ENCODE measurements around the gene EPHA8. TPM values are rescaled to one million over a fixed set of nuclear protein-coding genes. Genes with fewer than 3 reads are reported as not detected.

The EPHA8 gene
- total RNA-seq, 1 experiment from 2014 or later = not detected

- no peak for DNase-seq (ENCODE audit: low read depth)
- in situ Hi-C loops (cut with HindIII; ENCODE audit: low pct_unique_long_range_greater_than_20kb, low sequenced_read_pairs) = no loop called here
Observed at GRCh38 chr1:22533244-22533895, 29.9 kb upstream of the EPHA8 start.

GRCh38 chr1:22534951-22535350, 28.3 kb upstream of the EPHA8 start:
- DNase-seq (ENCODE audit: low read depth) = no peak
- in situ Hi-C loops (cut with HindIII; ENCODE audit: low pct_unique_long_range_greater_than_20kb, low sequenced_read_pairs) = no loop called here

- in situ Hi-C loops (cut with HindIII; ENCODE audit: low pct_unique_long_range_greater_than_20kb, low sequenced_read_pairs) = no loop called here
- no peak for DNase-seq (ENCODE audit: low read depth)
Observed at GRCh38 chr1:22535399-22535798, 27.9 kb upstream of the EPHA8 start.

GRCh38 chr1:22536506-22536905, 26.8 kb upstream of the EPHA8 start:
- DNase-seq (ENCODE audit: low read depth) = no peak
- in situ Hi-C loops (cut with HindIII; ENCODE audit: low pct_unique_long_range_greater_than_20kb, low sequenced_read_pairs) = no loop called here

- no peak for DNase-seq (ENCODE audit: low read depth)
- in situ Hi-C loops (cut with HindIII; ENCODE audit: low pct_unique_long_range_greater_than_20kb, low sequenced_read_pairs) = no loop called here
Observed at GRCh38 chr1:22537441-22538139, 25.7 kb upstream of the EPHA8 start.

GRCh38 chr1:22539510-22540118, 23.7 kb upstream of the EPHA8 start:
- in situ Hi-C loops (cut with HindIII; ENCODE audit: low pct_unique_long_range_greater_than_20kb, low sequenced_read_pairs) = no loop called here
- no peak for DNase-seq (ENCODE audit: low read depth)

GRCh38 chr1:22540337-22540736, 23.0 kb upstream of the EPHA8 start:
- no peak for DNase-seq (ENCODE audit: low read depth)
- in situ Hi-C loops (cut with HindIII; ENCODE audit: low pct_unique_long_range_greater_than_20kb, low sequenced_read_pairs) = no loop called here

GRCh38 chr1:22542886-22543285, 20.4 kb upstream of the EPHA8 start:
- in situ Hi-C loops (cut with HindIII; ENCODE audit: low pct_unique_long_range_greater_than_20kb, low sequenced_read_pairs) = no loop called here
- DNase-seq (ENCODE audit: low read depth) = no peak

GRCh38 chr1:22543679-22544078, 19.6 kb upstream of the EPHA8 start:
- DNase-seq (ENCODE audit: low read depth) = no peak
- in situ Hi-C loops (cut with HindIII; ENCODE audit: low pct_unique_long_range_greater_than_20kb, low sequenced_read_pairs) = no loop called here

GRCh38 chr1:22544606-22545005, 18.7 kb upstream of the EPHA8 start:
- no peak for DNase-seq (ENCODE audit: low read depth)
- in situ Hi-C loops (cut with HindIII; ENCODE audit: low pct_unique_long_range_greater_than_20kb, low sequenced_read_pairs) = no loop called here

- DNase-seq (ENCODE audit: low read depth) = no peak
Observed at GRCh38 chr1:22545141-22545540, 18.1 kb upstream of the EPHA8 start.

GRCh38 chr1:22547186-22547817, 16.0 kb upstream of the EPHA8 start:
- in situ Hi-C loops (cut with HindIII; ENCODE audit: low pct_unique_long_range_greater_than_20kb, low sequenced_read_pairs) = no loop called here
- no peak for DNase-seq (ENCODE audit: low read depth)

More at GRCh38 chr1:22545141-22545540, 18.1 kb upstream of the EPHA8 start:
- in situ Hi-C loops (cut with HindIII; ENCODE audit: low pct_unique_long_range_greater_than_20kb, low sequenced_read_pairs) = no loop called here

GRCh38 chr1:22547818-22548462, 15.3 kb upstream of the EPHA8 start:
- no peak for DNase-seq (ENCODE audit: low read depth)
- in situ Hi-C loops (cut with HindIII; ENCODE audit: low pct_unique_long_range_greater_than_20kb, low sequenced_read_pairs) = no loop called here

- in situ Hi-C loops (cut with HindIII; ENCODE audit: low pct_unique_long_range_greater_than_20kb, low sequenced_read_pairs) = no loop called here
- no peak for DNase-seq (ENCODE audit: low read depth)
Observed at GRCh38 chr1:22550021-22550420, 13.3 kb upstream of the EPHA8 start.

GRCh38 chr1:22551591-22551990, 11.7 kb upstream of the EPHA8 start:
- in situ Hi-C loops (cut with HindIII; ENCODE audit: low pct_unique_long_range_greater_than_20kb, low sequenced_read_pairs) = no loop called here
- no peak for DNase-seq (ENCODE audit: low read depth)

- DNase-seq (ENCODE audit: low read depth) = no peak
- in situ Hi-C loops (cut with HindIII; ENCODE audit: low pct_unique_long_range_greater_than_20kb, low sequenced_read_pairs) = no loop called here
Observed at GRCh38 chr1:22552021-22552420, 11.3 kb upstream of the EPHA8 start.

- in situ Hi-C loops (cut with HindIII; ENCODE audit: low pct_unique_long_range_greater_than_20kb, low sequenced_read_pairs) = no loop called here
Observed at GRCh38 chr1:22553104-22553880, 10.0 kb upstream of the EPHA8 start.

GRCh38 chr1:22553991-22554522, 9.2 kb upstream of the EPHA8 start:
- DNase-seq (ENCODE audit: low read depth) = no peak
- in situ Hi-C loops (cut with HindIII; ENCODE audit: low pct_unique_long_range_greater_than_20kb, low sequenced_read_pairs) = no loop called here

More at GRCh38 chr1:22553104-22553880, 10.0 kb upstream of the EPHA8 start:
- no peak for DNase-seq (ENCODE audit: low read depth)

All from Caki2 (cell line).